GM18499 (cell line): ENCODE data around the gene FBXO24.
A peak's percentile ranks its signal among the peaks of the same experiment; 100 is the strongest.
"Not testable (repeated sequence)": the region's sequence is repeated elsewhere in the genome, so short reads cannot be mapped to it uniquely, and the experiment has no call there.

Experiments
- ATAC-seq: cut with Tn5 transposase; IDR thresholded peaks from one replicate; pipeline ENCODE4 v1.9.1; 2021; ENCODE audit warnings: moderate number of reproducible peaks; ENCODE audit not compliant: insufficient read depth, unreplicated experiment

FBXO24 gene

GRCh38 chr7:100586266-100587025 is at the start of gene FBXO24:
TSS of gene FBXO24 (plus strand) at chr7:100586328. CDS start at chr7:100586626, 298 bp downstream.
- peak; percentile 76 for ATAC-seq

DNA sequence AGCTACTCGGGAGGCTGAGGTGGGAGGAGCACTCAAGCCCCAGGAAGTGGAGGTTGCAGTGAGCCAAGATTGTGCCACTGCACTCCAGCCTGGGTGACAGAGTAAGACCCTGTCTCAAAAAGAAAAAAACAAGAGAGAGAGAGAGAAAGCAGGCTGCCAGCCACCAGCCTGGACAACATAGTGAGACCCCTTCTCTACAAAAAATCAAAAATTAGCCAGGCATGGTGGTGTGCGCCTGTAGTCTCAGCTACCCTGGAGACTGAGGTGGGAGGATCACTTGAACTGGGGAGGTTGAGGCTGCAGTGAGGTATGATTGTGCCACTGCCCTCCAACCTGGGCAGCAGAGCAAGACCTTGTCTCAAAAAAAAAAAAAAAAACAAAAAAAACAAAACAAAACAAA is 49.4 kb upstream of the FBXO24 start:
- ATAC-seq, result not testable (repeated sequence)

DNA sequence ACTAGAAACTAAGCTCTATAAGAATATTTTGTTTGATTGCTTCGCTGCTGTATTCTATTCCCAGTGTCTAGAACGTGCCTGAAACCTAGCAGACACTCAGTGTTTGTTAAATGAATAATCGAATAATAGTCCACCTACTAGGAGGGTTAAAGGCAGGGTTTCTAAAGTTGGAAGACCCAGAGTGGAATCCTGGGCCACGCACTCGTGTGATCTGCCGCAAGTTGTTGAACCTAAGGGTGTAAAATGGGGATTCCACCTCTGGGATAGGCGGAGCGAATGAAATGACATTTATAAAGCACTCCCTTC is 47.8 kb upstream of the FBXO24 start:
- ATAC-seq, result no peak

DNA sequence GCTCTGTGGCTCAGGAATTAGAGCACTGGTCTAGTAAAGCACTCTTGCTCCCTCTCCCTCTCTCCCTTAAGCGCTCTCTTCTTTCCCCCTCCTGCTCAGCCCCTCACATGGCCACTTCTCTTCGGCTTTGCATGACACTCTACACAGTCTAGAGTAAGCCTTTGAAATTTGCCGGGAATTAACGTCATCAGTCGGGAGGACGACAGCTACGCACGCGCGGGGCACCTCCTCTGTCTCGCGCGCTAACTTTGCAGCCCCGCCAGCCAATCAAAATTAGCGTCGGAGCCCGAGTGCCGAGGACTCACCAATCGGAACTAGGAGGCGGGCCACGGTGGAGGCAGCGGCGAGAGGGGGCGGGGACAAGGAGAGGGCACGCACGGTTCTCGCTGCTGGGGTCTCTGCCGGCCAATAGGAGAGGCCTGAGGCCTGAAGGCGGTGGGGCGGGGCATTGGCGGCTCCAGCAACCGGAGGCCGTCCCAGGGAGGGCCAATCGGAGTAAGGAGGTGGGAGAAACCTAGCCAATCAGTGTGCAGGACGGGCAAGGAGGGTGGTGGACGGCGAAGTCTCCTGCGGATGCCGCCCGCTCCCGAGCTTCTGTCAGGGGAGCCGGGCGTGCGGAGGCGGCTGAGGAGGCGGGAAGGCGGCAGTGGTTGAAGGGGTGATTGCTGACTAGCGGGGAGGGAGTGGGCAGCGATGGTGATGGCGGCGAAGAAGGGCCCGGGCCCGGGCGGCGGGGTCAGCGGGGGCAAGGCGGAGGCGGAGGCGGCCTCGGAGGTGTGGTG is 47.3 kb upstream of the FBXO24 start, which contains the start of gene AGFG2:
Gene AGFG2, plus strand, starts transcription at position 550 of the 782 bp plus-strand sequence. Its CDS starts 144 bp downstream, at position 694.
- ATAC-seq, result peak; percentile 81

GRCh38 chr7:100539436-100540006 is 46.6 kb upstream of the FBXO24 start:
- no peak for ATAC-seq

- ATAC-seq, result no peak
Observed at GRCh38 chr7:100540073-100540723, 45.9 kb upstream of the FBXO24 start.

GRCh38 chr7:100541309-100541708 is 44.8 kb upstream of the FBXO24 start:
- ATAC-seq, result not testable (repeated sequence)

- no peak for ATAC-seq
Observed at GRCh38 chr7:100543586-100543985, 42.5 kb upstream of the FBXO24 start.

DNA sequence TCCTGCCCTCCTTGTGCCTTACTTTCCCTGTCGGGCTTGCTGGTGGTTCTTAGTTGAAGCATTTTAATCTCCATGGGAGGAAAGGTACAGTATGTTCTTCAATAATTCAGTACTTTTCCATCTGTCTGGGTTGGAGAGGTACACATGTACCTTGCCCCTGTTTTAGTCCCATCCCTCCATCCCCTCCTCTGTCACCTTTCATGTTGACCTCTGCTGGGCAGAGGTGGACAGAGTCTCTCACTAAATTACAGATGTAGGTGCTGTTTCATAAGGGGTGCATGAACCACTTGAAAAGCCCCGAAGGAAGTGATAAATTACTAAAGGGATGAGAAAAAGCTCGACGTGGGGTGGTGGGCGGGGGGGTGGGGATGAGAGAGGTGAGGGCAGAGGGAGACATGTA is 41.7 kb upstream of the FBXO24 start:
- ATAC-seq, result no peak

DNA sequence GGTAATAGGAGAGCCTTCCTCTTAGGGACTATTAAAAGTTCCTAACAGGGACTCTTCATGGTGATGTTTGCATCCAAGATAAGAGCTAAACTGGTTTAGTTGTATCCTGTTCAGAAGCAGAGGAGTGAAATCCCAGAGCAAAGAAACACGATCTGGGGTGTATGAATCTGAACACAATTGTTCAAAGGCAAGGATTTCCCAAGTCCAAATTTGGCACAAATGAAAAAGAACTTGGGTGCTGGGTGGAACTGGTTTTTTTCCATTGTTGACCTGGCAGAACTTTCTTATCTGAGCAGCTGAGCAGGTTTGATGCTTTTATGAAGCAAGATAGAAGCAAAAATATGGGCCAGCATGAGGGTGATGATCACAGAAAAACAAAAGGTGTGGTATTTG is 41.2 kb upstream of the FBXO24 start:
- ATAC-seq, result no peak

GRCh38 chr7:100545360-100546128 is 40.6 kb upstream of the FBXO24 start:
- ATAC-seq, result peak; percentile 38

GRCh38 chr7:100546129-100546925 is 39.8 kb upstream of the FBXO24 start:
- no peak for ATAC-seq

- ATAC-seq, result no peak
Observed at GRCh38 chr7:100546926-100547800, 39.0 kb upstream of the FBXO24 start.

DNA sequence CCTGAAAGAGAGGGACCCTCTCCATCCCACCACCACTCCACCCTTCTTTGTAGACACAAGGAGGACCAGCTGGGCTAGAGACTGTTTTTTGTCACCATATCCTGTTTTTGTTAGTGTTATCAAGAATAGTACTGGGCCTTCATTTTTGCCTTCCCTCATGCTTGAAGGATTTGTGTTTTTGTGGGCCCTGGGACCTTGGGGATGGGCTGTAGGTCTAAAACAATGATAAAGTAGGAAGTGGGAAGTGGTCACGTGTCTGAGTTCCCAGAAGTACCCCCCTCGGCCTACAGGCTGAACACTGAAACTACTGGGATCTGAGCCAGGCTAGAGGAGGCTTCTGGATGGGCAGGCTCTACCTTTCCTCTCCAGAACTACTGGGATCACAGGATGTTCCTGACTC is 38.3 kb upstream of the FBXO24 start:
- no peak for ATAC-seq

- ATAC-seq, result not testable (repeated sequence)
Observed at GRCh38 chr7:100548446-100548845, 37.7 kb upstream of the FBXO24 start.

- ATAC-seq, result no peak
Observed at GRCh38 chr7:100552532-100552931, 33.6 kb upstream of the FBXO24 start.

- ATAC-seq, result no peak
Observed at GRCh38 chr7:100553032-100553431, 33.1 kb upstream of the FBXO24 start.

DNA sequence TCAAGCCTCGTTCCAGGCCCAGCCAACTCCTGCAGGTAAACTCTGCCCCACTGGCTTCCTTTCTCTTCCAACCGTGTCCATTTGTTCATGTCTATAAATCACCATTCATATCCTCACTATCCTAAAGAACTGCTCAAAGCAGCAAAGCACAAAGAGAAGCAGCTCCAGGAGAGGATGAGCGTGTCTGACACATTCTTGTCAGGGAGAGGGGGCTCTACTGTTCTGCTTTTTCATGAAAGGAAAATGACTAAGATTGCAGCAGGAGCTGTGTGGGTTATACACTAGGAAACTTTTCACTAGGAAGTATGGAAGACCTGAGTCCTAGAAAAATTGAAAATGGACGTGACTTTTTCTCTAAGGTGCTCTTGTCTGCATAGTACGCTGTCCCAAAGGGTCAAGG is 30.4 kb upstream of the FBXO24 start:
- ATAC-seq, result no peak
